ENCODE data around the gene CCDC57.

CCDC57 gene

DNA sequence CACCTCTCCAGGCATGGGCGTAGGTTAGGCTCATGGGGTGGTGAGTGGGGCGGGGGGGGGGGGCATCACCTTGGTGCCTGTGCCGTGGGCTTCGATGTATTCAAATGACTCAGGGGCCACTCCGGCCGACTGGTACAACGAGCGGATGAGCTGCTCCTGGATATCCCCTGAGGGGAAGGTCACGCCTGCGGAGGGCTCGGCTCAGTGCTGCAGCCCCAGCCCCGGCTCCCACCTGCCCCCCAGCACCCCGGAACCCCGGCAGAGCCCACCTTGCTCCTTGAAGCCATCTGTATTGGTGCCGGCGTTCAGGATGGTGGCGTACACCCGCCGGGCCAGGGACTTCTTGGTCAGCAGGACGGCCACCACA is 120.0 kb downstream of the CCDC57 start:
- no peak for DNase-seq (ENCODE audit: low read depth)

DNA sequence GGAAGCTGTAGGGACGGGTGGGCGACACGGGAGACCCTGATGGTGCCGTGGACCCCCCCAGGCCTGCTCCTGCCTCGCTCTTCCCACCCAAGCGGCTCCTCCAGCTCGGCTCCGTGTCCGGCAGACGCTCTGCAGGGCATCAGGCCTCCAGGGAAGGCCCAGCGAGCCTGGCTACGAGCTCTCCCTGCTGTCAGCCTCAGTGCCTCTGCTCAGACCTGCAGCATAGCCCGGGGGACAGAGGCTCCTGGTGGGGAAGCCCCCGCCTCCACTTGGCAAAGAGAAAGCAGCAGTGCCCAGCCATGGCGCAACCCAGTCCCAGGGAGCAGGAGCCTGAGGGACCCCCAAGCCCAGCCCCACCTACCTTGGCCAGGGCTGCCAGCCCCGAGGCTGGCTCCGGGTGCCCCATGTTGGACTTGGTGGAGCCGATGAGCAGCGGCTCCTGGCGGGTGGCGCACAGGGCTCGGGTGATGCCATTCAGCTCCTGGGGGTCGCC is 120.5 kb downstream of the CCDC57 start:
- no peak for DNase-seq (ENCODE audit: low read depth)

DNA sequence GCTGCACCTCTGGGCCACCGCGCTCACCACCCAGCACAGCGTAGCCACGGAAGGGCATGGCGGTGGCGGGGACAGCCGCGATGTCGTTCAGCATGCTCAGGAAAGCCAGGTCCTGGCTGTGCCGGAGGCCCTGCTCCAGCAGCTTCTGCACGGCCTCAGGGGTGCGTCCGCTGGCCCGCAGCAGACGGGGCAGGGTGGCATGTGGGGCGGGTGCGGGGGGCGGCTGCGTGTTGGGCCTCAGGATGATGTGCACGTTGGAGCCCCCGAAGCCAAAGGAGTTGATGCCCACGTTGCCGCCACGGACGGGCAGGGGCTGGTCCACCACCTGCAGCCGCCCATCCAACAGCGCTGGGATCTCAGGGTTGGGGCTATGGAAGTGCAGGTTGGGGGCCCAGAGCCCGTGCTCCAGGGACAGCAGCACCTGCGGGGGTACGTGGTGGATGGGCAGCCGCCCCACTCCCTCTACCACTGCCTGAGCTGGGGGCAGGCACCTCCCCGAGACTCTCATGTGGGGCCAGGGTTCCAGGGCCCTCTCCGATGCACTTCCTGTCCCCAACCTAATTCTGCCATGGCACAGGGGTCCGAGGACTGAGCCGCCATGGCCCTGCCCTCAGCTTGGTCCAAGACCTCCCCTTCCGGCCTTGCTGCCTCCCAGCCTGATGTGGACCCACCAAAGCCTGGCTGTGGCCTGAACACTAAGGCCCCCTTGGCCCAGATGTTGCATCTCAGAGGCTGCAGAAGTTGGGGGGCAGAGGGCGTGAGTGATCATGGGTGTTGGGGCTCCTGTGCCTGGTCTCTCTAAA is 121.2 kb downstream of the CCDC57 start:
- DNase-seq (ENCODE audit: low read depth): no peak

DNA sequence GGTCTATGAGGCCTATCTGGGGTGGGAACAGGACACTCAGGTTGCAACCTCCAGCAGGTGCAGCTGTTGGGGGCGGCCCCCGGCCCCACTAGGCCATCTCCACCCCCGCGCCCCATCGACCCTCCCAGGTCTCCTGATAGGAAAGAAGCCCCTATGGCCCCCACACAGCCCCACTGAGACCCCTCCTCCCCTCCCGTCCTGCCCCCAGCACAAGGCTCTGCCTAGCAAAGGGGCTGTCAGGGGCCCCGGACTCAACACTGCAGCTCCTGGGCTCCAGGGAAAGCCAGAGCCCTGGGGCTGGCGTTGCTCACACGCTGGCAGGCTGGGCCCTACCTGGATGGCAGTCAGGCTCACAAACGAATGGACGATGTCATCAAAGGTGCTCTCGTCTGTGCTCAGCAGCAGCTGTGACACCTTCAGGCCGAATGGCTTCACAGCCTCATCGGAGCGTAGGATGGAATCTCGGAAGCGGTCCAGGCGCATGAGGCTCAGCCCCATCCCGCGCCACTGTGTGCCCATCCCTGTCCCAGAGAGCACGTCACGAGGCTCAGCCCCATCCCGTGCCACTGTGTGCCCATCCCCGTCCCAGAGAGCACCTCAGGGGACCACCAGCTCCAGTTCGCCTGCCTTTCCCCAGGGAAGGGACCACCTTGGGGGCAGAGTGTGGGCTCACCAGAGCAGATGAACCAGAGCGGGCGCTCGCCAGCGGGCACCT is 121.9 kb downstream of the CCDC57 start:
- DNase-seq (ENCODE audit: low read depth): no peak

DNA sequence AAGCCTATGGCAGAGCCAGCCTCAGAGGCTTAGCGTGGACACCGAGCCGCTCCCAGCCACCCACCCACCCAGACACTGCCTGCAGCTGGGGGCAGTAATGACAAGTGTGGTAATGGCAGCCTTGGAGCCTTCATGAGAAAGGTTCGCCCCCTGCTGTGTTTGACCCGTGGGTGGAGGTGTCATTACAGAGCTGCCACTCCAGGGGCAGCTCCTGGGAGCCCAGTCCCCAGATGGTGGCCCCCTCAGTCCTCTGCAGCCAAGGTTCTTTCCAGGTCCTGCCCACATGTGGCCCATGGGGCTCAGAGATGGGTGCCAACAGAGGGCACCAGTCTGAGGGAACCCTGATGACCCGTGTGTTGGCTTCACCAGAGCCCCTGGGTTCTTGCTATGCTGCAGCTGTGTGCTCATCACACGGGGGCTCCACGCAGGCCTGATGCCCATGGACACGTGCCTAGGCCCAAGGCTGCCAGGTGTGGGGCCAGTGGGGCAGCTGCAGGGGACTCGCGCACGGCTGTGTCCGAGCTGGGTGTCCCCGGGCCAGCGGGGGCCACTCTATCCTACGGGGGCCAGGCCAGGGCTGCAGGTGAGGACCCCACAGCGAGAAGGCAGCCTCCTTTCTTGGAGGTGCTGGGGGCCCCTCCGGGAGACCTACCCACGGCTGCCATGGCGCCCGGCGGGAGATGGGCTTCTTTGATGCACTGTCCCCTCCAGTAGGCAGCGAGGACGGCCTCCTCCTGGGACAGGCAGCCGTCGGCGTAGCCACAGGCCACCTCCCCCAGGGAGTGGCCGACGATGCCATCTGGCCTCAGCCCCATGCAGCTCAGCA is 122.7 kb downstream of the CCDC57 start:
- DNase-seq (ENCODE audit: low read depth): no peak

DNA sequence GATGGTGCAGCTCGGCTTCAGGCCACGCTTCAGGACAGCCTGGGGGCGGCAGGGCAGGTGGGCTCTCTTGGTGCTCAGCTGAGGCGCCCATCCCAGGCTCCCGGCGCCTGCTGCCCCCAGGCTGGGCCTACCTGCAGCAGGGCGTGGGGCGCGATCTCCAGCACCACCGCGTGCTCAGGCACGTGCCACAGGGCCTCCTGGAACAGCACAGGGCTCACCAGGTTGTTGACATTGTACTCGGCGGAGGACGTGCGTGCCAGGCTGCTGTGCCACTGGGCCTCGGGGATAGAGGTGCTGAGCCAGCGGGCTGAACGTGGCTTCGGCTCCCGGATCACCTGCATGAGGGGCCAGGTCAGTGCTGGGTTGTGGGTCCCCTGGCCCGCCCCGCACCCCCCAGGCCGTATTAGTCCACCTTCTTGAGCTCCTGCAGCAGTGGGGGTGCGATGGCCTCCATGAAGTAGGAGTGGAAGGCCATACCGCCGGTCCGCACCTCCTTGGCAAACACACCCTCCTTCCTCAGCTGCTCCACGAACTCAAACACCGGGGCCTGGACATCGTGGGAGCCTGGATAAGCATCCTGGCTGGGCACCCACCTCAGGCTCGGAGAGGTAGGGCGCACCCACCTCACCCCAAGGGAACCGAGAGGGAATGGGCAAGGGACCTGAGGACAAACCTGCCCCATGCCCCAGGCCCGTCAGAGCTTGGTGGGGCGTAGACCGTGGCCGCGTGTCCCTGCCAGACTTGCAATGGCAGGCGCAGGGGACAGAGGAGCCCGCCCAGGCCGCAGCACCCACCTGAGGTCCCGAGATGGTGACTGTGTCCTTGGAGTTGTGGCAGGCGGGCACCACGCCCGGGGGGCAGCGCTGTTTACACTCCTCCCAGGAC is 123.6 kb downstream of the CCDC57 start:
- no peak for DNase-seq (ENCODE audit: low read depth)

DNA sequence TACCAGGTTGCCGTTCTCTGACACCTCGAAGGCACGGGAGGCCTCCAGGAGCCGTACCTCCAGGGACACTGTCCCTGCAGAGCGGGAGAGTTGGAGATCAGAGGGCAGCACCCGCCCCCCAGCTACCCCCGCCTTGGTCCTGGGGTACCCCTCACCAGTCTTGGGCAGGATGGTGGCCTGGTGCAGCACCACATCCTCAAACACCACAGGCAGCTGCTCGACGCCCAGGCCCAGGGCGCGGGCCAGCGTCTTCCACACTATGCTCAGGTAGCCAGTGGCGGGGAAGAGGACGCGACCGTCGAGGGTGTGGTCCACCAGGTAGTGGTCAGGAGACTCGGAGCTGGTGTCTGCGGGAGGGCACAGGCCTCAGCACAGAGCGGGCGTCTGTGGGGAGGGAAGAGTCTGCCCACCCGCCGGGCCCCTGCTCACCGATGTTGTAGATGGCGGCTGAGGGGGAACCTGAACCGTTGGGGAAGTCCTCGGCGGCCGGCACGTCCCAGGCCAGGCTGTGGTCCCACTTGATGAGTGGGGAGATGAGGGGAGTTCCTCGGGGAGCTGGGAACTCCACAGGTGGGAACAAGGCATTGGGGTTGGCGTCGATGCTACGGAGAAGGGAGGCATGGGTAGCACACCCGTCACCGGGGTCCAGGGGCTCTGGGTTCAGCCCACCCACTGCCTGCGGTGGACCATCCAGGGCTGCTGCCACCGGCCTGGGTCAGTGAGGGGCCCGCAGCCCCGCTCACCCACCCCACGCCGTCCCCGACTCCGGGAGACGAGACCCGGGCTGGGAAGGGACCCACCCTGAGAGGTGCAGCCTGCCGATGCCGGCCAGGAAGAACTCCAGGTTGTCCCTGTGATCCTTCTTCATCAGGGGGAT is 124.4 kb downstream of the CCDC57 start:
- DNase-seq (ENCODE audit: low read depth): no peak

DNA sequence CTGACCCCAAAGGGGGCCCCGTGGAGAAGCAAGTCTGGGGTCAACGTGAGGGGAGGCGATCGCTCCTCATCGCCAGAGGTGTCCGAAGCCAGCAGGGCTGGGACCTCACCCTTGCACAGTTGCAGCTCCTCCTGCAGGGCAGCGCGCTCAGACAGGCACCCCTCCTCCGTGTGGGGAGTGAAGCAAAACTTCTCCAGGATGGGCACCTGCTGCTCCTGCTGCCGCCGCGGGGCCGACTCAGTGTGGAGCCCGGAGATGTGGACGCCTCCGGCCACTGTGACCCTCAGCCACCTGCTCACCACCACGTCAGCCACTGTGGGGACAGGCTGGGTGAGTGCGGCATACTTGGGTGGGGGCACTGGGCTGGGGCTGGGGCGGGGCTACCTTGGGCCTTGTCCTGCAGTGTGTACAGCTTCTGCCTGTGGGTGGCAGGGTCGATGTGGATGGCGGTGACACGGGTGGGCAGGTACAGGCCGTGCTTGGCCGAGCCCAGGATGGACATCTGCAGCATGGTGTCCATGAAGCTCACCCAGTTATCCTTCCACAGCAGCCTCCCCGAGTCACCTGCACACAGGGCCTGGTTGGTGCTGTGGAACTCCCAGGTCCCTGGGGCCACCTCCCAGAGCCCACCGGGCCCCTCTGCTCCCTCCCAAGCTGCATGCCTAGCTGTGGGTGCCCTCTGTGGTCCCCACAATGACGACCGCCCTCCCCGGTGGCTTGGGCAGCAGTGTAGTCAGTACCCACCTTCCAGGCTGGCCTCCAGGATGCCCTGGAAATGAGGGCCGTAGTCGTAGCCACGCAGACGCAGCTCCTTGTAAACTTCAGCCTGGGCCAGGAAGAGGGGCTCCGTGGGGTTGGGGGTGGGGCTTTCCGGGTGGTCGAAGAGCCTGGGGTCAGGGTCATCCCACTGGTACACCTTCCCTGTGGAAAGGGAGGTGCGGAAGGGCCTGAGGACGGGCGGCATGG is 125.4 kb downstream of the CCDC57 start:
- no peak for DNase-seq (ENCODE audit: low read depth)

DNA sequence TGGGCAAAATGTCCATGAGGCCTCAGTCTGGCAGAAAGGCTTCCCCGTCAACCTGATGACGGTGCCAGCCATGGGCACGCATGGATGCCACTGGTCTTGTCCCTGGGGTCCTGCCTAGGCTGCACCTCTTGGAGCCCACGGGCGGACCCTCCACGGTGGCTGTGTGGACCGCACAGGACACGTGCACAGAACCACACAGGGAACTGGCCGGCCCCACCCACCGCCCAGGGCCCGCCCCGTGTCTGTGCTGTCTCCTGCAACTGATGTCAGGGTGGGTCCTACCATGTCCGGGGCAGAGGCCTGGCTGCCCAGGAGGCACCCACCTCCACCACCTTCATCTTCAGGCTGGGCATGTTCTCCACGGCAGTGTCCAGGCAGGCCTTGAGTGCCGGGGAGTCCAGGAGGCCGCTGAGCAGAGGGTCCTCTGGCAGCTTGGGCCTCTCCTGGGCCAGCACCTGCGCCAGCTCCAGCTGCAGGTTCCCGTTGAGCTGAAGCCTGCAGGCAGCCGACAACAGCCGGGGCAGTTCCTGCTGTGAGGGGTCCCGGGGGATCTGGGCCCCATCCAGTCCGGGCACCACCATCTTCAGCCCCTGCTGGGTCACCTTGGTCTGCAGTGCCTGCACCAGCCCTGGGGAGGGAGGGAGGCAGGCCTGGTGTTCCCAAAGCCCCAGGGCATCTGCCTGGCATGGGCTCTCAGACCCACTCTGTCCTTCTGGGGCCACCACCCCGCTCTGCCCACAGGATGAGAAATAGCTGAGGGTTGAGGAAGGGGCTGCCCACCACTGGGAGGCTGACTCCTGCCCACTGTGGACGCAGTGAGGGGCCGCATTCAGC is 126.5 kb downstream of the CCDC57 start:
- DNase-seq (ENCODE audit: low read depth): no peak

DNA sequence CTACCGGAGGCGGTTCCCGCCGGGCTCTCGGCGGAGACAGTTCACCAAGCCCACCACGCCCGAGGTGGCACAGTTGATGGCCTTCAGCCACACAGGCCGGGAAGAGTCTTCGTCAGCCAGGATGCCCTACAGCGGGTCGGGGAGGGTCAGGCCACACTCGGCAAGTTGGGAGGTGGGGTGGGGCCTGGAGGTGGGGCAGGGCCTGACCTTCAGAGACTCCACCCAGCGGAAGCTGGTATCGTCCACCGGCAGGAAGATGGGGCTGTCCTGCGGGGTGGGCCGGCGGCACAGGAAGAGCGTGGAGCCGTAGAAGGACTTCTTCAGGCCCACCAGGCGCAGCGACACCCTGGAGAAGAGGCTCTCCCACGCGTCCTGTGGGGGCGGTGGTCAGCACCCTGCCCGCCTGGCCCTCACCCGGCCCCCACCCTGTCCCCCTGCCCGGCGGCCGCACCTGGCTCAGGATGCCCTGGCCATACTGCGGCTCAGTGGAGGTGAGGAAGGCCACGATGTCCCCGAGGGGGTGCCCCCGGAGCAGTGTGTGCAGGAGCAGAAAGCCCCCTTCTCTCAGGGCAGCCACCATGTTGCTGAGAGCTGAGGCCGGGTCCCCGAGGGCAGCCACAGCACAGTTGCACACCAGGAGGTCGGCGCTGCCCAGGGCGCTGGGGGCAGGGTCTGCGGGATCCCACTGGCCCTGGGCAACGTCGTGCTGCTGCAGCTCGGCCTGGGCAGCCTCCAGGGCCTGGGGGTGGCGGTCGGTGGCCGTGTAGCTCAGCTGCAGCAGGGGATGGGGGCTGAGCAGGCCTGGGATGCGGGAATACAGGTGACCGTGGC is 127.4 kb downstream of the CCDC57 start:
- DNase-seq (ENCODE audit: low read depth): no peak

DNA sequence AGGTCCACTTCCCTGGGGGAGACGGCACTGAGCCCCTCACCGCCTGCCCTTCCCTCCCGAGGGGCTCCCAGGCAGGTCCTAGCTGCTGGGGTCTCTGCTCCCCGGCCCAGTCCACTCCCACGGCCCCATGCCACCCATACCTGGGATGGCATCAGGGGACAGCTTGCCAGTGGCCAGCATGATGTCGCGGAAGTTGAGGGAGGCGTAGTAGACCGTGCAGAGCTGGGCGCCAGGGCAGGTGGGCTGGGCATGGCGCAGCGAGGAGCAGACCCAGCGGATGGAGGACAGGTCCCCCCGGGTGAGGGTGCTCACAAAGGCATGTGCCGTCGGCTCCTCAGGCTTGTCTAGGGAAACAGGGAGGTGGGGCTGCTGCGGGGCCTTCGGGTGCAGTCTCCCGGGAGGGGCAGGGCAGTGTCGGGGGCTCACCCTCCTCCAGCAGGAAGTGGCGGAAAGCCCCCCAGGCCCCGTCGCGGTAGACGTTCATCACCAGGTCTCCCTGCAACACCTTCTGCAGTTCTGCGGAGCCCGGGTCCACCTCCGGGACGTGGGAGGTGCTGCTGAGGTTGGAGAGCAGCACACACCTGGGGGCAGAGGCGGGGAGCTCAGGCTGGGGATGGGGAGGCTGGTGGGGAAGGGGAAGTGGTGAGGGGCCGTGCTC is 128.1 kb downstream of the CCDC57 start:
- no peak for DNase-seq (ENCODE audit: low read depth)

DNA sequence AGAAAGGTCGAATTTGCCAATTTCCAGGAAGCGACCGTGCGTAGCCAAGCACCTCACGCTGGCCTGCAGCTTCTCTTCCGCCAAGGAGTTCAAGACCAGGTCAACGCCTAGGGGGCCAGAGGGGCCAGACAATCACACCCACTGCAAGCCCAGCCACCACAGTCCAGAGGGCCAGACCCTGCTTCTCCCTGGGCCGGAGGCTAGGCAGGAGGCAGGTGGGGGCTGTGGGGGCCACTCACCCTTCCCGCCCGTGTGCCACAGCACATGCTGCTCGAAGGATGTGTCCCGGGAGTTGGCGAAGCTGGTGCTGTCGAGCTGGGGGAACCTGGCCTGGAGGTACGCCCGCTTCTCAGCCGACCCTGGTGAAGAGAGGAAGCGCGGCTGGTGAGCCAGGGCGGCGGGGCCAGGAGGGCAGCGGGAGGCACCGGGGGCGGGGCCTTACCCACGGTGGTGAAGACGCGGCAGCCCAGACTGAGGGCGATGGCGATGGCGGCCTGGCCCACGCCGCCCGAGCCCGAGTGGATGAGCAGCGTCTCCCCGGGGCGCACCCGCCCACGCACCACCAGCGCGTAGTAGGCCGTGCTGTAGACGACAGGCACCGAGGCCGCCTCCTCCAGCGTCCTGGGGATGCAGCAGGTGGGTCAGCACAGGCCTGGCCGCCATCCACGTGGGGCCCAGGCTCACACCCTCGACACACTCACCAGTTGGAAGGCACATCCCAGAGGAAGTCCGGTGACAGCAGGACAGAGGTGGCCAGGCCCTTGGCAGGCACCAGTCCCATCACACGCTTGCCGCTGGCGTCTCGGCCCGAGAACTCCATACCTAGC is 128.9 kb downstream of the CCDC57 start:
- no peak for DNase-seq (ENCODE audit: low read depth)

DNA sequence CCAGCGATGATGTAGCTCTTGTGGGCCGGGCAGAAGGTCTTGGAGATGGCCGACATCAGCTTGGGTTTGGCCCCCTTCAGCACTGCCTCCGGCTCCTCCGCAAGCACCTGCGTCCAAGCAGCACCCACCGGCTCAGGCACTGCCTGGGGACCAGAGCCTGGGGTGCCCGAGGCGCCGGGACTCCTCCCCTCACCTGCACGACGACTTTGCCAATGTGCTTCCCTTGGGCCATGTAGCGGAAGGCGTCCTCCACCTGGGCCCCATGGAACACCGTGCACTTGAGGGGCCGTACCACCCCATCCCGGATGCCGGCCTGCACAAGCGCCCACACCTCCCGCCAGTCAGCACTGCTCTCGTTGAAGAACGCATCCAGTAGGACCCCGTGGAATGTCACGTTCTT is 129.6 kb downstream of the CCDC57 start:
- DNase-seq (ENCODE audit: low read depth): no peak

DNA sequence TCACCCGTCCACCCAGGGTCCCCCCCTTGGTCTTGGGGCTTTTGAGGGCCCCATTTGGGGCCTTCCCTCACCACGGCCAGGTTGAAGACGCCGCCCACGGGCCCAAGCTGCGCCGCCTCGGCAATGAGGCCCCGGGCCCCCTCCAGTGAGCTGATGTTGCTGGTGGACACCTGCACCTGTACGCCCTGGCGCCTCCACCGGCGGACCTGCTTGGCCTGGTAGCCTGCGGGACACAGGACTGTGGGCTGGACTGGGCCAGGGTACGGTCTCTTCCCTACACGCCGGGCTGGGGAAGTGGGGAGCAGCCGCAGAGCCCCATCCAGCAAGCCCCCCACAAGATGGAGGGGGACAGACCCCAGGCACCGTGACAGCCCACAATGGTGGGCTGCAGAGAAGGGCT is 130.2 kb downstream of the CCDC57 start:
- no peak for DNase-seq (ENCODE audit: low read depth)

DNA sequence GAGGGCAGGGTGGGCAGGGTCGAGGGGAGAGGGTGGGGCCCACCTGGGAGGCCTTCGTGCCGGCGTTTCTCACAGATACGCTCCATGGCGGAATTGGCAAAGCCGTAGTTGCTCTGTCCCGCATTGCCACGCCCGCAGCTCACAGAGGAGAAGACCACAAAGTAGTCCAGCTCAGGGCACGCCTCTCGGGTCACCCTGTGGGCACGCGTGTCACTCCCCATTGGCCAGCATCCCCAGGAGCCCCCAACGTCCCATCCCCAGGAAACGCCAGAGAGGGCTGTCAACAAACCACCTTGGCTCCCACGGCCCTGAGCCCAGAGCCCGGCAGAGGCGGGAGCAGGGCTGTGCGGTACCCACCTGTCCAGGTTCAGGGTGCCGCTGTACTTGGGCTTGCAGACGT is 130.7 kb downstream of the CCDC57 start:
- DNase-seq (ENCODE audit: low read depth): no peak

DNA sequence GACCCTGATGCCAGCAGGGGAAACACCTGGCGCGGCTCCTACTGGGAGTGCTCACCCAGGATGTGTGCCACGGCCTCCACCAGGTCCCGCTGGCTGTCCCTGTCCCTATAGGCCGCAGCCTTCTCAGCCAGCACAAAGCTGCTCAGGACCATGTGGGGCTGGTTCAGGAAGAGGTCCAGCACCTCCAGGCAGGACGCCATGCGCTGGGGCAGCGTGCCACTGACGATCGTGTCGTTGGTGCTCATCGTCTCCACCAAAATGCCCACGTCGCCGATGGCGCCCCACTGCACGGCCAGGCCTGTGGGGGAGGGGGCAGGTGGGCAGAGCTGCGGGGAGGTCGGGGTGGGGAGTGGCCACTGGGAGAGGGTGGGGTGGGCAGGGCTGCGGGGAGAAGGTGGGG is 131.1 kb downstream of the CCDC57 start:
- DNase-seq (ENCODE audit: low read depth): no peak

Measured in activated T-cell treated with anti-CD3 and anti-CD28 coated beads for 48 hours (primary cell).